Transverse colon (tissue), 4 donors: ENCODE data around the gene OLFML2A. TPM values are rescaled to one million over a fixed set of nuclear protein-coding genes. Genes with fewer than 3 reads are reported as not detected.
A peak's percentile ranks its signal among the peaks of the same experiment; 100 is the strongest.

Experiments used
- DNase-seq: peaks from one replicate; pipeline ENCODE4 v3.0.0-alpha.2; 2019
- H3K27ac ChIP-seq, 4 donors: fragments of 200-600 bp; sonication (generic); 2 replicates each; pipeline ENCODE4 v1.5.1; 2016 to 2018; ENCODE audit warnings: inconsistent platforms in 4 of 4
- H3K27me3 ChIP-seq: fragments of 200-600 bp; sonication (generic); 2 replicates; pipeline ENCODE4 v1.5.1; 2017; ENCODE audit warnings: inconsistent platforms
- H3K36me3 ChIP-seq, 4 donors: fragments of 200-600 bp; sonication (generic); 2 replicates each; pipeline ENCODE4 v1.5.1; 2017 to 2019; ENCODE audit warnings: inconsistent platforms in 4 of 4
- H3K4me1 ChIP-seq, 4 donors: fragments of 200-600 bp; sonication (generic); 2 replicates each; pipeline ENCODE4 v1.5.1; 2017 to 2020; ENCODE audit warnings: inconsistent platforms in 4 of 4
- H3K4me3 ChIP-seq, 4 donors: fragments of 200-600 bp; sonication (generic); 1 replicate in 1 of 4; 2 replicates in 3 of 4; pipeline versions ENCODE4 v1.5.1 to v1.6.1; 2017 to 2019; ENCODE audit warnings: inconsistent platforms in 4 of 4
- H3K9me3 ChIP-seq, 2 donors: fragments of 200-600 bp; sonication (generic); 2 replicates each; pipeline ENCODE4 v1.5.1; 2017 to 2019; ENCODE audit warnings: inconsistent platforms in 2 of 2
- EP300 ChIP-seq: sonication (generic); formaldehyde crosslinking; IDR thresholded peaks from one replicate; pipeline ENCODE4 v1.6.1; 2017; ENCODE audit warnings: antibody characterized with exemption, low read depth
- POLR2A ChIP-seq: fragments of 450-650 bp; IDR thresholded peaks from one replicate; pipeline ENCODE4 v1.6.1; 2016; ENCODE audit warnings: antibody characterized with exemption, mild to moderate bottlenecking, moderate library complexity
- POLR2AphosphoS5 ChIP-seq, 3 donors: sonication (generic); formaldehyde crosslinking; IDR thresholded peaks; one replicate each; pipeline ENCODE4 v1.6.1; 2016; ENCODE audit warnings: antibody characterized with exemption in 3 of 3
- WGBS, 2 donors: methylation state at CpG; one replicate each; pipeline ENCODE4 v1.1.5; 2018; ENCODE audit warnings: low coverage in 1 of 2; 5-methylcytosine and 5-hydroxymethylcytosine counted together
- in situ Hi-C, 4 donors: fragments of 200-750 bp; cut with MboI; loops; one replicate each; pipeline versions ENCODE4 v1.15.0 to v1.15.1; 2017; ENCODE audit warnings: low sequenced_read_pairs in 3 of 4, low pct_ligation_motif_present in 1 of 4, low pct_unique_long_range_greater_than_20kb in 1 of 4
- intact Hi-C: fragments of 100-400 bp; cut with DNase I; formaldehyde crosslinking; loops from one replicate; pipeline ENCODE4 v1.15.1; 2023; ENCODE audit warnings: low total_unique reads
- total RNA-seq, 4 donors: library from RNA; depleted of rRNA; stranded (reverse); fragments of >200 nt; gene quantifications; one replicate each; pipeline ENCODE4 v1.1.0, GENCODE V29; 2016
- TF ChIP-seq, protein P1 (sequence below), 5 experiments: fragments of 200-600 bp in 3 of 5; fragments of 450-650 bp in 2 of 5; sonication (generic) in 3 of 5; IDR thresholded peaks; 1 replicate in 2 of 5; 2 replicates in 3 of 5; pipeline ENCODE4 v1.5.1; 2016 to 2017; ENCODE audit warnings: antibody characterized with exemption in 5 of 5, inconsistent platforms in 3 of 5, mild to moderate bottlenecking in 2 of 5, moderate library complexity in 1 of 5

The OLFML2A gene
- total RNA-seq, 4 donors from 2014 or later = 9.4 to 59.1 (median 16.0) TPM

GRCh38 chr9:124809741-124810500, 33.0 kb downstream of the OLFML2A start:
- WGBS, 2 donors = 95 to 96% methylated on average over 20 to 58 of the region's 60 CpGs
- TF ChIP-seq EP300 (no peak), POLR2A (no peak), POLR2AphosphoS5 (IDR thresholded peaks at IDR 0.05) (no peak)
- TF ChIP-seq, protein P1, sequence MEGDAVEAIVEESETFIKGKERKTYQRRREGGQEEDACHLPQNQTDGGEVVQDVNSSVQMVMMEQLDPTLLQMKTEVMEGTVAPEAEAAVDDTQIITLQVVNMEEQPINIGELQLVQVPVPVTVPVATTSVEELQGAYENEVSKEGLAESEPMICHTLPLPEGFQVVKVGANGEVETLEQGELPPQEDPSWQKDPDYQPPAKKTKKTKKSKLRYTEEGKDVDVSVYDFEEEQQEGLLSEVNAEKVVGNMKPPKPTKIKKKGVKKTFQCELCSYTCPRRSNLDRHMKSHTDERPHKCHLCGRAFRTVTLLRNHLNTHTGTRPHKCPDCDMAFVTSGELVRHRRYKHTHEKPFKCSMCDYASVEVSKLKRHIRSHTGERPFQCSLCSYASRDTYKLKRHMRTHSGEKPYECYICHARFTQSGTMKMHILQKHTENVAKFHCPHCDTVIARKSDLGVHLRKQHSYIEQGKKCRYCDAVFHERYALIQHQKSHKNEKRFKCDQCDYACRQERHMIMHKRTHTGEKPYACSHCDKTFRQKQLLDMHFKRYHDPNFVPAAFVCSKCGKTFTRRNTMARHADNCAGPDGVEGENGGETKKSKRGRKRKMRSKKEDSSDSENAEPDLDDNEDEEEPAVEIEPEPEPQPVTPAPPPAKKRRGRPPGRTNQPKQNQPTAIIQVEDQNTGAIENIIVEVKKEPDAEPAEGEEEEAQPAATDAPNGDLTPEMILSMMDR (IDR thresholded peaks at IDR 0.05) = no peak
- DNase-seq = no peak
- in situ Hi-C loops = no loop called here
- H3K4me3 ChIP-seq = no peak overlapping the region
- no peaks in the 10 kb centered on the region for H3K36me3 ChIP-seq
- no peaks in the 10 kb centered on the region for H3K9me3 ChIP-seq
- H3K4me1 ChIP-seq = peaks cover 11 to 26% (median 24%) of the 10 kb centered on the region in 4 donors
- intact Hi-C loops = no loop called here
- peak overlapping the region in 3 of 4 donors; percentile 74 to 83 (median 80) for H3K27ac ChIP-seq
- H3K27me3 ChIP-seq = no peaks in the 10 kb centered on the region

- in situ Hi-C loops (no loop called here), intact Hi-C loops (no loop called here)
- Histone ChIP-seq H3K4me1 (peaks cover 11 to 26% (median 24%) of the 10 kb centered on the region in 4 donors), H3K9me3 (no peaks in the 10 kb centered on the region), H3K36me3 (no peaks in the 10 kb centered on the region), H3K27me3 (no peaks in the 10 kb centered on the region), H3K4me3 (no peak overlapping the region), H3K27ac (peak overlapping the region; percentile 63 to 83 (median 77))
- 60 to 74% methylated on average over 4 to 12 of the region's 12 CpGs for WGBS, 2 donors
- TF ChIP-seq POLR2AphosphoS5 (IDR thresholded peaks at IDR 0.05) = no peak
- TF ChIP-seq, protein P1 (IDR thresholded peaks at IDR 0.05) = no peak
- no peak for DNase-seq
Observed at GRCh38 chr9:124810663-124811355, 33.9 kb downstream of the OLFML2A start.

- intact Hi-C loops (no loop called here), in situ Hi-C loops (no loop called here)
- Histone ChIP-seq H3K27ac (peak overlapping the region; percentile 13 to 83 (median 77)), H3K36me3 (no peaks in the 10 kb centered on the region), H3K4me3 (no peak overlapping the region), H3K4me1 (peaks cover 11 to 26% (median 24%) of the 10 kb centered on the region in 4 donors), H3K27me3 (no peaks in the 10 kb centered on the region), H3K9me3 (no peaks in the 10 kb centered on the region)
- no peak for TF ChIP-seq POLR2AphosphoS5 (IDR thresholded peaks at IDR 0.05)
- TF ChIP-seq, protein P1 (IDR thresholded peaks at IDR 0.05) = no peak
- no peak for TF ChIP-seq EP300
- TF ChIP-seq POLR2A = no peak
- WGBS, 2 donors = 58 to 100% methylated on average over 1 to 6 of the region's 6 CpGs
- peak; percentile 47 for DNase-seq
Observed at GRCh38 chr9:124812441-124812876, 35.5 kb downstream of the OLFML2A start.

- TF ChIP-seq POLR2A = no peak
- TF ChIP-seq POLR2AphosphoS5 (IDR thresholded peaks at IDR 0.05) = no peak
- no peak for TF ChIP-seq EP300
- TF ChIP-seq, protein P1 (IDR thresholded peaks at IDR 0.05) = no peak
- Histone ChIP-seq H3K4me1 (peaks cover 11 to 26% (median 24%) of the 10 kb centered on the region in 4 donors), H3K4me3 (no peak overlapping the region), H3K36me3 (no peaks in the 10 kb centered on the region), H3K9me3 (no peaks in the 10 kb centered on the region), H3K27me3 (no peaks in the 10 kb centered on the region), H3K27ac (peak overlapping the region; percentile 13 to 83 (median 77))
- DNase-seq = no peak
- 83% methylated on average over 7 of the region's 7 CpGs; no CpG with 5 or more reads in 1 of the 2 donors for WGBS, 2 donors
- in situ Hi-C loops (no loop called here), intact Hi-C loops (no loop called here)
Observed at GRCh38 chr9:124813041-124813440, 36.1 kb downstream of the OLFML2A start.
